ENCODE data around the gene BCAR1. TPM values are rescaled to one million over a fixed set of nuclear protein-coding genes. Genes with fewer than 3 reads are reported as not detected.

The BCAR1 gene
- polyA plus RNA-seq, 1 donor from 2014 or later = 39.1 TPM

DNA sequence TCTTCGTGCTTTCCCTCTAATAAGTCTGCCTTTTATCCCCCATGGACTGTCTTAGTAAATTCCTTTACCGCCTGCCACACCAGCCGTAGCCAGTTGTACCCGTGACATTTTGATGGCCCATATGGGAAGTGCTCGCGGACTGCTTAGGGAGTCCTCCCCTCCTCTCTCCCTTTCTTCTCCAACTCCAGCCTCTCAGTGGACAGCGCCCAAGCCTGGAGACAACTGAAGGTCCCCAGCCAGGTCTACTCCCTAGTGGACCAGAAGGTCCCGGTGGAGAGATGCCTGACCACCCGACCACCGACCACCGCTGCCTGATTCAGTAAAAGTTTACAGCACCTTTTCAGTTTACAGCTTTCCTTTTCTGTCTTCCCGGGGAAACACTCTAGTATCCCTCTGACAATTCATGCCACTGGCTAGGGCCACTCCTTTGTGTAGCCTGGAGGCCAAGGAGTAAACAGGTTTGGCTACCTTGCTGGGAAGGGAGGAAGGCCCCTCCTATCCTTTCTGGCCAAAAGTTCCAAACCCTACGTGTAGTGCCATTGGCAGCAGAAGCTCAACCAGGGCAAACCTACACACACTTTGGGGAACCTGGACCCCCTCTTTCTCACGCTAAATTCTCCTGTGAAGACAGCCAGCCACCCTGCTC lies 62.5 kb downstream of the BCAR1 start:
- no peaks in the 10 kb centered on the region for H3F3A ChIP-seq (ENCODE audit: insufficient read depth, low read length, poor library complexity, severe bottlenecking)
- TF ChIP-seq TAF1 (IDR thresholded peaks at IDR 0.05; ENCODE audit: low read depth) = no peak
- no peak for TF ChIP-seq MXI1 (conservative IDR thresholded peaks at IDR 0.05; ENCODE audit: poor library complexity, severe bottlenecking)
- no peak for TF ChIP-seq EZH2 (IDR thresholded peaks at IDR 0.05; ENCODE audit: borderline replicate concordance, insufficient read depth, low read length, poor library complexity, severe bottlenecking)
- TF ChIP-seq POLR2AphosphoS5 (IDR thresholded peaks at IDR 0.05) = no peak
- no peak for TF ChIP-seq EP300 (conservative IDR thresholded peaks at IDR 0.05; ENCODE audit: poor library complexity, severe bottlenecking)
- TF ChIP-seq SMC3 (conservative IDR thresholded peaks at IDR 0.05; ENCODE audit: poor library complexity) = no peak
- no peak for TF ChIP-seq RAD21 (conservative IDR thresholded peaks at IDR 0.05)
- TF ChIP-seq, protein P1, sequence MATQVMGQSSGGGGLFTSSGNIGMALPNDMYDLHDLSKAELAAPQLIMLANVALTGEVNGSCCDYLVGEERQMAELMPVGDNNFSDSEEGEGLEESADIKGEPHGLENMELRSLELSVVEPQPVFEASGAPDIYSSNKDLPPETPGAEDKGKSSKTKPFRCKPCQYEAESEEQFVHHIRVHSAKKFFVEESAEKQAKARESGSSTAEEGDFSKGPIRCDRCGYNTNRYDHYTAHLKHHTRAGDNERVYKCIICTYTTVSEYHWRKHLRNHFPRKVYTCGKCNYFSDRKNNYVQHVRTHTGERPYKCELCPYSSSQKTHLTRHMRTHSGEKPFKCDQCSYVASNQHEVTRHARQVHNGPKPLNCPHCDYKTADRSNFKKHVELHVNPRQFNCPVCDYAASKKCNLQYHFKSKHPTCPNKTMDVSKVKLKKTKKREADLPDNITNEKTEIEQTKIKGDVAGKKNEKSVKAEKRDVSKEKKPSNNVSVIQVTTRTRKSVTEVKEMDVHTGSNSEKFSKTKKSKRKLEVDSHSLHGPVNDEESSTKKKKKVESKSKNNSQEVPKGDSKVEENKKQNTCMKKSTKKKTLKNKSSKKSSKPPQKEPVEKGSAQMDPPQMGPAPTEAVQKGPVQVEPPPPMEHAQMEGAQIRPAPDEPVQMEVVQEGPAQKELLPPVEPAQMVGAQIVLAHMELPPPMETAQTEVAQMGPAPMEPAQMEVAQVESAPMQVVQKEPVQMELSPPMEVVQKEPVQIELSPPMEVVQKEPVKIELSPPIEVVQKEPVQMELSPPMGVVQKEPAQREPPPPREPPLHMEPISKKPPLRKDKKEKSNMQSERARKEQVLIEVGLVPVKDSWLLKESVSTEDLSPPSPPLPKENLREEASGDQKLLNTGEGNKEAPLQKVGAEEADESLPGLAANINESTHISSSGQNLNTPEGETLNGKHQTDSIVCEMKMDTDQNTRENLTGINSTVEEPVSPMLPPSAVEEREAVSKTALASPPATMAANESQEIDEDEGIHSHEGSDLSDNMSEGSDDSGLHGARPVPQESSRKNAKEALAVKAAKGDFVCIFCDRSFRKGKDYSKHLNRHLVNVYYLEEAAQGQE (IDR thresholded peaks at IDR 0.05; ENCODE audit: borderline replicate concordance) = no peak
- TF ChIP-seq, protein P2, sequence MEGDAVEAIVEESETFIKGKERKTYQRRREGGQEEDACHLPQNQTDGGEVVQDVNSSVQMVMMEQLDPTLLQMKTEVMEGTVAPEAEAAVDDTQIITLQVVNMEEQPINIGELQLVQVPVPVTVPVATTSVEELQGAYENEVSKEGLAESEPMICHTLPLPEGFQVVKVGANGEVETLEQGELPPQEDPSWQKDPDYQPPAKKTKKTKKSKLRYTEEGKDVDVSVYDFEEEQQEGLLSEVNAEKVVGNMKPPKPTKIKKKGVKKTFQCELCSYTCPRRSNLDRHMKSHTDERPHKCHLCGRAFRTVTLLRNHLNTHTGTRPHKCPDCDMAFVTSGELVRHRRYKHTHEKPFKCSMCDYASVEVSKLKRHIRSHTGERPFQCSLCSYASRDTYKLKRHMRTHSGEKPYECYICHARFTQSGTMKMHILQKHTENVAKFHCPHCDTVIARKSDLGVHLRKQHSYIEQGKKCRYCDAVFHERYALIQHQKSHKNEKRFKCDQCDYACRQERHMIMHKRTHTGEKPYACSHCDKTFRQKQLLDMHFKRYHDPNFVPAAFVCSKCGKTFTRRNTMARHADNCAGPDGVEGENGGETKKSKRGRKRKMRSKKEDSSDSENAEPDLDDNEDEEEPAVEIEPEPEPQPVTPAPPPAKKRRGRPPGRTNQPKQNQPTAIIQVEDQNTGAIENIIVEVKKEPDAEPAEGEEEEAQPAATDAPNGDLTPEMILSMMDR (IDR thresholded peaks at IDR 0.05; ENCODE audit: poor library complexity, severe bottlenecking) = no peak

DNA sequence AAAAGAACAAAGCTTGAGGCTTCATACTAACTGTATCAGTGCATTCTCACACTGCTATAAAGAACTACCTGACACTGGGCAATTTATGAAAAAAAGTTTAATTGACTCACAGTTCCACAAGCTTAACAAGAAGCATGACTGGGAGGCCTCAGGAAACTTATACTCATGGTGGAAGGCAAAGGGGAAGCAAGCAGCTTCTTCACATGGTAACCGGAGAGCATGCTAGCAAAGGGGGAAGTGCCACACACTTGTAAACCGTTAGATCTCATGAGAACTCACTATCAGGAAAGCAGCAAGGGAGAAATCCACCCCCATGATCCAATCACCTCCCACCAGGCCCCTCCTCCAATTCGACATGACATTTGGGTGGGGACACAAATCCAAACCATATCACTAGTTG lies 69.8 kb downstream of the BCAR1 start:
- H3K9me3 ChIP-seq (ENCODE audit: low read length) = peaks cover 4% of the 10 kb centered on the region
- no peak overlapping the region for H3K9ac ChIP-seq (ENCODE audit: low read length)
- no peaks in the 10 kb centered on the region for H3F3A ChIP-seq (ENCODE audit: insufficient read depth, low read length, poor library complexity, severe bottlenecking)
- H4K20me1 ChIP-seq (ENCODE audit: insufficient read depth) = no peaks in the 10 kb centered on the region
- no peaks in the 10 kb centered on the region for H3K79me2 ChIP-seq (replicated peaks; ENCODE audit: insufficient read depth, low read length)
- H3K4me3 ChIP-seq (ENCODE audit: low read length) = no peak overlapping the region
- H2AFZ ChIP-seq (ENCODE audit: low read depth, low read length) = no peak overlapping the region
- H3K36me3 ChIP-seq (ENCODE audit: insufficient read depth, low read length) = no peaks in the 10 kb centered on the region
- no peaks in the 10 kb centered on the region for H3K27me3 ChIP-seq (ENCODE audit: insufficient read depth, low read depth, low read length)
- no peaks in the 10 kb centered on the region for H3K9me2 ChIP-seq (ENCODE audit: insufficient read depth, low read length)
- no peak overlapping the region for H3K4me2 ChIP-seq (ENCODE audit: low read length)
- TF ChIP-seq EP300 (conservative IDR thresholded peaks at IDR 0.05; ENCODE audit: poor library complexity, severe bottlenecking) (no peak), RAD21 (conservative IDR thresholded peaks at IDR 0.05) (no peak), TAF1 (IDR thresholded peaks at IDR 0.05; ENCODE audit: low read depth) (no peak), SMC3 (conservative IDR thresholded peaks at IDR 0.05; ENCODE audit: poor library complexity) (no peak), POLR2AphosphoS5 (IDR thresholded peaks at IDR 0.05) (no peak), MXI1 (conservative IDR thresholded peaks at IDR 0.05; ENCODE audit: poor library complexity, severe bottlenecking) (no peak), EZH2 (IDR thresholded peaks at IDR 0.05; ENCODE audit: borderline replicate concordance, insufficient read depth, low read length, poor library complexity, severe bottlenecking) (no peak)
- TF ChIP-seq, protein P1 (IDR thresholded peaks at IDR 0.05; ENCODE audit: borderline replicate concordance) = no peak
- TF ChIP-seq, protein P2 (IDR thresholded peaks at IDR 0.05; ENCODE audit: poor library complexity, severe bottlenecking) = no peak
- no peak overlapping the region for H3K27ac ChIP-seq (ENCODE audit: low read length)

More for the DNA sequence above, 62.5 kb downstream of the BCAR1 start:
- Histone ChIP-seq H3K27me3 (ENCODE audit: insufficient read depth, low read depth, low read length) (no peaks in the 10 kb centered on the region), H3K4me3 (ENCODE audit: low read length) (no peak overlapping the region), H3K27ac (ENCODE audit: low read length) (no peak overlapping the region), H3K4me2 (ENCODE audit: low read length) (no peak overlapping the region), H3K79me2 (replicated peaks; ENCODE audit: insufficient read depth, low read length) (no peaks in the 10 kb centered on the region), H3K9me2 (ENCODE audit: insufficient read depth, low read length) (no peaks in the 10 kb centered on the region), H2AFZ (ENCODE audit: low read depth, low read length) (no peak overlapping the region), H3K36me3 (ENCODE audit: insufficient read depth, low read length) (no peaks in the 10 kb centered on the region), H3K9ac (ENCODE audit: low read length) (no peak overlapping the region), H3K9me3 (ENCODE audit: low read length) (no peaks in the 10 kb centered on the region), H4K20me1 (ENCODE audit: insufficient read depth) (no peaks in the 10 kb centered on the region)

All from neural cell (in vitro differentiated cells).